Activated naive CD4-positive, alpha-beta T cell treated with Interleukin-2 at 50 U/mL for 16 hours (primary cell): Measurements from ENCODE around the gene NFASC.
A peak's percentile ranks its signal among the peaks of the same experiment; 100 is the strongest.

Experiments
- DNase-seq: peaks from one replicate; pipeline ENCODE4 v3.0.0-alpha.2; 2020

Gene NFASC

DNA sequence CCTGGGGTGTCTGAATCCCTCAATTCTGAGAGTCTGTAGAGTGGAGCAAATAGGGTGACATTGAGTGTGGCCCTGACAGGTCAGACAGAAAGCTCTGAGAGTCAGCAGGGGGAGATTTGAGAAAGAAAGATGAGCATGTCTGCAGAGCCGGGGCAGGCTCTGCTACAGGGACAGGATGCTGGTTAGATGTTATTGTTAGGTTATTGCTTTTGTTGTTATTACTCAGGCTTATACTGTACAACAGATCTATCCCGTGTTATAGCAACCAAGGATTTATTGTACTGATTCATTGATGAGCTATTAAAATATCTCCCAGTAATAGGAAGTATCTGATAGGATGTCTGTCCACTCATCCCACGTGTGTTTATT is 59.5 kb downstream of the NFASC start:
- no peak for DNase-seq

DNA sequence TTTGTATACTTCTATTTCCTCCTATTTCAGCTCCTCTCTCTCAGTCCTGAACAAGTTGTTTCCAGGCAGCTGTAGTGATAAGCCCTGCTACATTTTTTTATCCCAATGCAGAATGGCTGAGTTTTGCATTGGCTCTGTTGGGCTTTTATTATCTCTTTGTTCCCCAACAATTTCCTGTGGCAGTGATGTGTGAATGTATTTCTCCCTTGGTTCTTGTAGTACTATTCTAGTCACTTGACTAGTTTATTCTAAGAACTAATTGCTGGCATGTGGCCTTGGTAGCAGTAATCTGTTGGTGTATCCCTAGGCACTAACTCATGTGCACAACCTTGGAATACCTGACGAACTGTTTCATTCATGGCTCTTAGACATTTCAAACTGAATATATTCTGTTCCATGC is 60.7 kb downstream of the NFASC start:
- no peak for DNase-seq

DNA sequence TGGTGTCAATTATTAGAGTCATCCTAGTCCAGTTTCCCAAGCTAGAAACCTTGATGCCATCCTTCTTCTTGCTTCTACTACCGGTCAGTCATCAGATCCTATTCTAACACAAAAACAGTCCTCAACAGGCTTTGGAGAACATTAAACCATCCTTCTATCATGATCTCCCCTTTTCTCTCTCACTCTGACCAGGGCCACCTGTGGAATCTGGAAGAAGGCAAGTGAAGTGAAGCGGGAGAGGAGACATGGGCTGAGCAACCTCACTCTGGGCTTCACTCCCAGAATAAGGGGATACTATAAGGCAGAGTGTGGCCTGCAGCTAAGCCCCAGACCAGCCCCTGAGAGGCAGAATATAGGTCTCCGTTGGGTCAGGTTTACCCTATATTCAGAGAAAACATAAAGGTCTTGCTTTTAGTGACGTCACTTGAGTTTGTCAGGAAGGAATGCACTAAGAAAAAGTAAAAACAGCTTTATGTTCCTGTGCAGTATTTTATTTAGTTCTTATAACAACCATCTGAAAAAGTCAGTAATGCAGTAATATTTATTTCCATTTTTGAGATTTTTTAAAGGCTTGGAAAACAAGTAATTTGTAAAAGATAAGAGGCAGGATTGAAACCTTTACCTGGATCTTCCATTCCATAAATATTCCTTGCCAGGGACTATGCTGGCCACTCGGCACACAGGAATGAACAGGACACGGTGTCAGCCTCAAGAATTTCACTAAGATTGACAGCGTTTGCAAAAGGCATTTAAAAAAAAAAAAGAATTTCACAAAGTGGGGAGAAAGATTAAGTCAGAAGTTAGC is 61.3 kb downstream of the NFASC start:
- no peak for DNase-seq

DNA sequence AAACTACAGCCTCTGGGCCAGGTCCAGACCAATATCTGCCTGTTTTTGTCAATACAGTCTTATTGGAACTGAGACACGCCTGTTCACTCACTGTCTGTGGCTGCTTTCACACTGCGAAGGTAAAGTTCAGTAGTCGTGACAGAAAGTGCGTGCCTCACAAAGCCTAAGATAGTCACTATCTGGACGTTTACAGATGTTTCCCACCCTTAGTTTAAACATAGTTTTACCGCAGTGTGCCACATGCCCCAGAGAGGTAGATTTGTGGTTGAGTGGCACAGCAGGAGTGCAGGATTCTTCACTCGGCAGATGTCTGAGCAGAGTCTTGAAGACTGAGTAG is 61.9 kb downstream of the NFASC start:
- DNase-seq, result no peak

DNA sequence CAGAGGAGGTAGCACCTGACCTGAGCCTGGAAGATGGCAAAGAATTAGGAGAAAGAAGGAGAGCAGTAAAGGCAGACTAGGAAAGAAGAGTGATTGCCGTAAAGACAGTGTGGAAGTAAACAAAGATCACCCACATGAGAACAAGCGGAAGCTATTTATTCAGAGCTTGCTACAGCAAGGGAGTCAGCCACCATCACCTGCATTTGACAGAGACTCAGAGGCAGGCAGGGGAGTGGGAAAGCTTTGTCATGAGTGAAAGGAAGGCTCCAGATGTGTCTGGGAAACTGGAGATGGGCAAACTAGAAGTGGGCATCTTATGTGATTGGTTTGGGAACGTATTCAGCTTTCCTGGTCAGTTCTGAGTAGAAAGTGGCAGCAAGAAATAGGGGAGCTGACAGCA is 64.5 kb downstream of the NFASC start:
- no peak for DNase-seq

DNA sequence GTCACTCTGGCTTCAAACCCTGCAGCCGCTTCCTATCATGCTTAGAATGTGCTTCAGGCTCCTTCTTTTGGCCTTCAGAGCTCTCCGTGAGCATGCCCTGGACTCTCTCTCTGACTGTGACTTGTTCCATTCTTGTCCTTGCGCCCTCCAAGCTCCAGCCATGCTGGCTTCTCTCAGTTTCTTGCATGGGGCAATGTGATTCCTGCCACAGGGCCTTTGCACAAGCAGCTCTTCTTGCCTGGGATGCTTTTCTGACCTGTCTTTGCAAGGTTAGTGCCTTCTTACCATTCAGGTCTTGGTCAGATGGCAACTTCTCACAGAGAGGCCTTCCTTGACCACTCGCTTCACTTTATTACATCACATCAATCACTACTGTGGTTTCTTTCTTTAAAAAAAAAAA is 66.1 kb downstream of the NFASC start:
- DNase-seq, result no peak

DNA sequence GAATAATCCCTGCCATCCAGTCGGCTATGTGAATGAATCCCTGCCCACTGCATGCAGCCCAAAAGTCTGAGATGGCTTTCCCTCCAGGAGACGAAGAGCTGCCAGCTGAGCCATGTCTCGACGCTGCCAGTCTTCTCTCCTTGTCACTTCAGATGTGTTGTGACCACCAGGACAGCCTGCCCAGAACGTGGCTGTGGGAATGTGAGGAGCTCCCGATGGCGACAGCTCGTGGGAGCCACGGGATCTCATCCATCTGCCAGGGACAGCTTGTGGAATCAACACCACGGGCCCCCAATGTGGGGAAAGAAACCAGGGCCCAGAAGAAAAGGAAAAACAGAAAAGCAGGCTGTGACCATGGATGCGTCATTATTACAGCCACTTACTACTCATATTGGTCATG is 67.2 kb downstream of the NFASC start:
- DNase-seq, result no peak

DNA sequence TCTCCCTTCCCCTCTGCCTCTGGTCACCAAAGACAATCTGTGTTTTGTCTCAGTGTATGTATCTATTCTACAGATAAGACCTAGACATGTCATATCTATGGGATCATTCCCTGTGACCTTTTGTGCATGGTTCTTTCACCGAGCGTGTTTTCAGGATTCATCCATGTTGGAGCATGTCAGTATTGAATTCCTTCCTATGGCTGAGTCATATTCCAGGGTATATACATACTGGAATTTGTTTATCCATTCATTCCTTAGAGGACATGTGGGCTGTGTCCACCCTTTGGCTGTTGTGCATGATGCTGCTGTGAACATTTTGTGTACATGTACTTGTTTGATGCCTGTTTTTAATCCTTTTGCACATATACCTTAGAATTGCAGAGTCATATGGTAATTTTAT is 69.9 kb downstream of the NFASC start:
- no peak for DNase-seq

DNA sequence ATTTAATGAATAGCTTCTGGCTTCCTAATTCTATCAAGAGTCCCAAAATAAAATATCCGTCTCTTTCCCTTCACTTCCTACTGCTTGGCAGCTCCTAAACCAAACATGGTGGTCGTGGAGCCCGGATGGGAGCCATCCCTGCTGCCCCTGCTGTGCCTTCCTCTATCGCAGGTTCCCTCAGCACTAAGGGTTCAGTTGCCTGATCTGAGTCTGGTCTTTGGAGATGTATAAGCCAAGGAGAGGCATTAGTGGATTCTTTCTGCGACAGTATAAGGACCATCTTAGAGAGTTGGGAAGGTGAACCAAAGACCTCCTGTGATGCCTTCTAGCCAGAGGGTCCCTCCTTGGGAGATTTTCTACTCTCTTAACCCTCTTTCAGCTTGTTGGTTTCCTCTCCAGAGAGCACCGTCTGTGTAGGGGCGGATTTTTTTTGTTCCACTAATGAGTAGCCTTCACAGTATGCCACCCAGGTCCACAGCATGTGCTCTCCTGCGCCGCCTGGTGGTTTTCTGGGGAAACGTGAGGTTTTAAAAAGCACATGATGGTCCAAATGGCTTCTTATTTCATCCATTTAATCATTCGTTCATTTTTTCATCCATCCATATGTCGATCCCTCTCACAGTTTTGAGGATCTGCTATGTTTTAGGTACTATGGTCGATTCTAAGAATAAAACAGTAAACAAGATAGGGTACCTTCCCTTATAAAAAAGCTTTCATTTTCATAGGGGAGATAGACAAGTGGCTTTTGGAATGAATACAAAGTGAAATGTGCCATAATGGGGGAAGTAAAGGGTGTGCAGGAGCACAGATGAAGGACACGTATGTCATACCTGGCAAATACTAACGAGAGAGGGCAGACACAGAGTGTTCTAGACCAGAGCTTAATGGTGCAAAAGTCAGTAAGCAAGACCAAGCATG is 71.0 kb downstream of the NFASC start:
- peak; percentile 33 for DNase-seq

DNA sequence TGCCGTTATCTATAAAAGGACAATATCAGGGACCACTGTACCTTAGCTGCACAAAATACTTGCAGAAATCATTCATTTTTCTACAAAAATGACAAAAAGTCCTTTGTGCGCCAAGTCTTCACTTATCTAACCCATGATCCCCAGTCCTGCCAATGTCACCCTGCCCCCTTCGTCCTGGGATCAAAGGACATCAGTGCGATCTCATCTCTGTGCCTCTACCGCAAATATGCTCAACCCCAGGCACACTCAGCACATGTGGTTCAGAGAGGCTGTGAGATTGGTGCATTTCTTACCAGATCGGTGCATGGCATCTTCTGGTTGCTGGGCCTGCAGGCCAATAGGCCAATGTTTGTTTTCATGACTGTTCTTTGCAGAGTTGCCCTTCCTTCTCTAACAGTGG is 72.8 kb downstream of the NFASC start:
- DNase-seq, result no peak

DNA sequence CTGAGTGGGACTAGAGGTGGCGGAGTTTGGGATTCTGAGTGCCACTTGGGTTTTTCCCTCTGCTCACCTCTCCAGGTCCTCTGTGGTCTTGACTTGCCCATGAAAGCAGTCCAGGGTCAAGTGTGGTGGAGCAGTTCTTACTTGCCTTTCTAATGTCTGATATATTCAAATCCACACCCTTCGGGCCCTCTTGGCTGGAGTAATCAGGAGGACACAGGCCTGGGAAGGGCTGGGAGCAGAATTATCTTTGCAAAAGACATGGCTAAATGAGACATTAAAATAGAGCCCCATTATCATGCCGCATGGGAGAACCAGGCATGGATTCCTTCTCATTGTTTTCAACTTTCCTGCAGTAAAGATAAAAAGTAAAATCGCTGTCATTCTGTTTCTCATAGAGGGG is 74.0 kb downstream of the NFASC start:
- DNase-seq, result no peak

DNA sequence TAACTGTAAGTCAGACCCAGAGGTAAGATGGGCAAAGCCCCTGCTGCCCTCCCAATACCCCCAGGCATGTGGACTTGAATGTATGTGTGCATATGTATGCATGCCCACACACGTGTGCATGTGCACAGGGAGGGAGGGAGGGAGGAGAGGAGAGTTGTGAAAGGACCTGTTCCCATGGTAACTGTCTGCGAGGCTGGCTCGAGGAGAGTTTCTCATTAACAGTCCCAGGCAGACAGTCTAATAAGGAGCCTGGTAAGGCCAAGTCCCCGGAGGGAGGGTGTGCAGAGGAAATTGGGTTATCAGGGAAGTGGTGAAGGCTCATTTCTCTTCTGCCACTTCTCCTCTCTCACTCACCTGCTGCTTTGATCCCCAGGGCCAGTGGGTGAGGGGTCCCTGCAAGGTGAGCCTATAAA is 74.9 kb downstream of the NFASC start:
- no peak for DNase-seq

DNA sequence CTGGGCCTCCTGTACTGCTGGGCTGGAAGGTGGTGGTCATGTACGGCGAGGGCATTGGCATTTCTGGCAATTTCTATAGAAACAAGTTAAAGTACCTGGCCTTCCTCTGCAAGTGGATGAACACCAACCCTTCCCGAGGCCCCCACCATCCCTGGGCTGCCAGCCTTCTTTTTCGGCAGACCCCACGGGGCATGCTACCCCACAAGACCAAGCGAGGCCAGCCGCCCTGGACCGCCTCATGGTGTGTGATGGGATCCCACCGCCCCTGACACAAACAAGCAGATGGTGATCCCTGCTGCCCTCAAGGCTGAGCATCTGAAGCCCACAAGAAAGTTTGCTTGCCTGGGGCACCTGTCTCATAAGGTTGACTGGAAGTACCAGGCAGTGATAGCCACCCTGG is 76.0 kb downstream of the NFASC start:
- no peak for DNase-seq

DNA sequence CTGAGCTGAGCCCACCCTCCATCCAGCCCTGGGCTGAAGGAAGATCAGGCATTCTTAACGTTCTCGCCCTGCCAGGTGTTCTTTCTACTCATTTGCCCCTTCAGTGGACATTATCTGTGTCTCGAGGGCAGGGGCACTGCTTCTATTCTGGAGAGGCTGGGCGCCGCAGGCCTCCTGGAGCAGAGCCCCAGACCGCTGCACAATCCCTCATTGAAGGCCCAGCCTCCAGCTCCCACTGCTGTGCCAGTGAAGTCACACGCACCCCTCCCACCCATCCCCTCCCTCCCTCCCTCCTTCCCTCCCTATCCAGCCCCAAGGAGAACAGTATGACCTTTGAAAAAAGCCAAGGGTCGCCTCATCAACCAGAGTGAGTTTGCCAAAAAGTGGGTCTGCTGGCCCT is 76.7 kb downstream of the NFASC start:
- DNase-seq, result no peak

DNA sequence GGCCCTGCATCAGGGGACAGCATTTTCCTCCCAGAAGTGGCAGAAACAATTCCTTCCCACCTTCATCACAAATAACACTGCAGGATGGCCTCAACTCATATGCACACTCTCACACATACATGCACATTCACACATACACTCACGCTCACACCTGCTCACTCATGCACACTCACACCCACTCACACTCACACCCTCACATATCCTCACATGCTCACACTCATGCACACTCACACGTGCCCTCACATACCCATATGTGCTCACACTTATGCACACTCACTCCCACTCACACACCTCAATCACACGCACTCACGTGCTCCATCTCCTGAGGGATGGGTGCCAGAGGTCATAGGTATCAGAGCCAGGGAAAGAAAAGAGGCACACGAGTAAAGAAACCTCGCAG is 77.1 kb downstream of the NFASC start:
- no peak for DNase-seq

DNA sequence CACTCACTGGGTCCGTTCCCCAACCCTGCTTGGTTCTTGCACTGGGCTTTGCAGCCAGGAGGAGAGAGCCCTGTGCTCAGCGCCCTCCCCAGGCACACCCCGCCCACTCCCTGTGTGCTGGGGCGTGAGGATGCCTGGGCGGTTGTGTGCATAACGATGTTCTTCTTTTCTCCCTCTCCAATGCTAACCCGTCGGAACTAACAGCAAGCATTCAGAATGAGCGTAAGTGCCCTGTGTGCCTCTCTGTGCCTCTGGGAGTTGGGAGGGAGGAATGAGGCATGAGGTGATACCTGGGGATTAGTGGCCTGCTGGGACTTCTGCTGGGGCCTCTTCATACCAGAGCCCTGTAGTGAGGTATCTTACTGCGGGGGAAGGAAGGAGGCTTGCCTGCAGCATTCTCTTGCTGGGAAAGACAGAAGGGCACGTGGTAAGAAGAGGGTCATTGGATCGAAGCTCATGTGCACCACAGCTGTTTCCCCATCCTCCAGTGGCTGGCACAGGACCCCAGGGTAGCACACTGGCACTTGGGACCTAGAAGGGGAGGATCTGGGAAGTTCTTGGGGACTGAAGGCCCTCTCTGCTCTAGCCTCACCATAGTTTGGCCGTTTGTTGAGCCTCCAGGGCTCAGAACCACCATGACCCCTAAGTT is 79.8 kb downstream of the NFASC start:
- no peak for DNase-seq

DNA sequence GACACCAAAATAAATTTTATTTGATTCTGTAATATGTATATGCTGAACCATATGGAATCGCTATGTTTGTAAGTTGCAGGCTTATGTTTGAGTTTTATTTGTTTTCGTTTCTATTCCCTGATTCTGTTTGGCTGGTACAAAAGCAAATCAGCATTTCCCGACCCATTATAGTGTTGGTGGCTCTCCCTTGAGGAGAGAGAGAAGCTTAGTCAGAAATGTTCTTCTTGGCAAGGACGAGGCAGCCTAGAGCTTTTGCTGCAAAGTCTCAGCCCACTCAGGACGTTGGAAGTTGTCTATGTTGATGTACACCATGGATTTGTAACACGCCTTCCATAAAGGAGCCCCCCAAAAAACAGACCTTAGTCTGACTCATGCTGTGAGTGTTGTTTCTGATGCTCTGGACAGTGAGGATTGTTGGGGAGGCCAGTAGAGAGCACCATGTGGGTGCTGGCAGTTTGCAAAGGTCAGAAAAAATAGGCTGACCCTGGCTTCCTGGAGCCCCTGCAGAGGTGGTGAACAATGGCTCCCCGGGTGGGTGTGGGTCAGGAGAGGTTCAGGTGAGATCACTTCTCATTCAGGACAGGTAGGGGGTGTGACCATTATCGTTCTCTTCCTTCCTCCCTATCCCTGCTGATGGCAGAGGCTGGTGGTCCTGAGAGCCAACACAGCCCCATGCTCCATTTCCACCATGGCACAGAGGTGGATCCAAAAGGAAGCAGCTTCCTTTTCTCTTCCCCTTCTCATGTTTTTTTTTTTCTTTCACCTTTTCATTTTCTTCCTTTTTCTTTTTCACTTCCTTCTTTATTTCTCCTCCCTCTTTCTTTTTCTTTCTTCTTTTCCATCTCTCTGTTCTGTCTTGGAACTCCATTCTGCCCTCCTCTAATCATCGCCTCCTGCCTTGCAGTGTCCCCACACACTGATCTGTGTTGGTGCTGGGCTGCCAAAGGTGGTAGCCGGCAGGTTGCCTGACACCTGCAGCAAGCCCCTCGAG is 88.0 kb downstream of the NFASC start:
- DNase-seq, result no peak

DNA sequence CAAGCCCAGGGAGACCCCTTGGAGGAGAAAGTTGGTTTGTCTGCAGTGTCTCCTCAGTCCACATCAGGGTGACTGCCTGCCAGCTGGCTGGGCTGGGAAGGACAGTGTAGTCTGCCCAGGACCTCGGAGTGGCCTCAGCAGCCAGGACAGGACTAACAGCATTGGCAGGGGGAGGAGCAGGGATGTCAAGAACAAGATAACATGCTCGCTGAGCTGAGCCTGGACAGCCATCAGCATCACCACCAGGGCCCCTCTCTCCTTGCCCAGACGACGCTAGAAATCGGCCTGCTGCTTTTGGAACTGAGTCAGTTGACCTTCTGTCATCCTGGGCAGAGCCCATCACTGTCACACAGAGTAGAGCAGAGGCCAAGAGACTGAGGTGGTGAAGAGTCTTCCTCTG is 88.7 kb downstream of the NFASC start:
- no peak for DNase-seq

DNA sequence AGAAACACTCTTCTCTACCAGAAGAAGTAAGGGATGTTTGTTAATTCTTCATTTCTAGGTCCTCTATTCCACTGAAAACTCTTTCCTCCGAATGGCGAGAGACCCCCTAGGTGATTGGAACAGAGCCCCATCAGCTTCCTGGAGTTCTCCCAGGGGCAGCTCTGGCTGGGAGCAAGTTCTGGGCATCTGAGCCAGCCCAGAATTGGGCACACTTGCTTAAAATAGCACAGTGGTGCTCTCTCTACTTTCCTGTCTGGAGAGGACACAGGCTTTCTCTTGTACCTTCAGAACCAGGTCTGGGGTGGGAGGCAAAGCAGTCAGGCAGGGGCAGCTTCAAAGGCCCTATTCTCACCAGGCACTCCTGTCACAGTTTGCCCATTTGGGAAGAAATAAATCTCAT is 89.2 kb downstream of the NFASC start:
- no peak for DNase-seq

DNA sequence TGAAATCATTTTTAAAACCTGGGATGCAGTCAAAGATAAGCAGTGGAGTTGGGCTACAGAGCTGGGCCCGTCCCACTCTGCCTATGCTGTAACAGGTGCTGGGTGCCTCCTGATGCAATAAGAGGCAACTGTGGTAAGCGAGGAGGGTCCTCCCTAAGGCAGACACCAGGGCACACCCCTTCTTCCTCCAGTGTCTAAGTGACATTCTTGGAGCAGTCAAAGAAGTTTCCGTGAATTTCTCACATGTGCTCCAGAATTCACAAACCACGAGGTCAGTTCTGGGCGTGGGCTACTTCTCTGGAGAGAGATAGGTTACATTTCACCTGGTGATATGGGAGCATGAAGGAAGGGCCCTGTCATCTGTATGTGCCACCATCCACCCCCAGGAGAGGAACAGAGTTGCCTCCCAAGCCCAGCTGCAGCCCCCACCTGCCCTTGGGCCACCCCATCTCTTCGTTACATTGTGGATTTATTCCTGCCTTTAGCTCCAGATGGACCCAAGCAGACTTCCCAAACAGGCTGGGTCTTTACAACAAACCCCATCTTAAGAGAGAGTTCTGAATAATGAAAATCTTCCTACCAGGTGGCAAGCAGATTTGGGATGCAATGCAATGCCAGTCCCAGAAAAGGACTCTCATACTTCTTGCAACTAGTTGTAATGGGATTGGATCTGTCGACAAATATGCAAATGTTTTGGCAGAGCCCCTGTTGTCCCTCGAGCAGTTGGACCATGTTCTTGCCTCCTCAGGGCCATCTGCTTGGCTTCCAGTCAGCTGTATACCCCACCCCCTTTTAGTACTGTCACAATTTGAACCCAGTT is 89.9 kb downstream of the NFASC start:
- no peak for DNase-seq

DNA sequence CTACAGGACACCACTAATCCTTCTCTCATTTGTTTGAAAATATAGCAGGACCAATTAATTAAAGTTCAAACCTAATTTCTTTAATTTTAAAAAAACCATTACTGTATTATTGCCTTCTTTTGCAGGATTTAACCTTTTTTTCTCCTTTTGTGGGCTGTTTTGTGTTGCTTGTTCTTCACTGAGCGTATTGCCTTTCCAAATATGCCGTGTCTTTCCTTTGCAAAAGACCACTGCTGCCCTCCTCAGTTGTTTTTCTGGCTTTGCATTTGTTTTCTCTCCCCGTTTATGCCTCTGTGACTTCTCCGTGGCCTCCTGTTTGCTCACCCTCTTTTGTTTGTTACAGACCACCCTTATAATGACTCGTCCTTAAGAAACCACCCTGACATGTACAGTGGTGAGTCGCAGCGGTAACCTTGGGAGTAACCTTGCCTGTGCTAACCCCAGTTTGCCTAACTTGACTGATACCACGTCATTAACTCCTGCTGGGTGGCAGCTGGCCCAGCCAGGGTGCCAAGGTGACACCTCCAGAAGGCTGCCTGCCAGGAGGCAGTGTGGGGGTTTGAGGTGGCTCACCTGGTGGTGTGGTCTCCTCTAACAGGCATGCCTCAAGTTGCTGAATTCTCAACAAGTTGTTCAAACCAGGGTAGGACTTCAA is 91.2 kb downstream of the NFASC start:
- no peak for DNase-seq
